ENCODE measurements around the gene MT1F.
A peak's percentile ranks its signal among the peaks of the same experiment; 100 is the strongest.

MT1F gene

DNA sequence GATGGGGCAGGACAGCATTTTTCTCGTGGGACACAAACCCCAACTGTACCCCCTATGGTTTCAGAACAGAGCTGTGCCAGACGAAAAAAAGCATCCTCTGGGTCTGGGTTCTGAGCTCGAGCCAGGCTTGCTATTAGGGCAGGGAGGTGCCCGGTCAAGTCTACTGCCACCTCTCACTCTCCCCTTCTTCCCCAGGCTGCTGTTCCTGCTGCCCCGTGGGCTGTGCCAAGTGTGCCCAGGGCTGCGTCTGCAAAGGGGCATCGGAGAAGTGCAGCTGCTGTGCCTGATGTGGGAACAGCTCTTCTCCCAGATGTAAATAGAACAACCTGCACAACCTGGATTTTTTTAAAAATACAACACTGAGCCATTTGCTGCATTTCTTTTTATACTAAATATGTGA is 31.1 kb upstream of the MT1F start:
- H3K27ac ChIP-seq (replicated peaks): no peak overlapping the region
- H3K27me3 ChIP-seq (ENCODE audit: insufficient read depth, poor library complexity, severe bottlenecking): peaks cover 35% of the 10 kb centered on the region
- peak overlapping the region; percentile 46 for H3K4me3 ChIP-seq (replicated peaks; ENCODE audit: insufficient read depth, low read length)

DNA sequence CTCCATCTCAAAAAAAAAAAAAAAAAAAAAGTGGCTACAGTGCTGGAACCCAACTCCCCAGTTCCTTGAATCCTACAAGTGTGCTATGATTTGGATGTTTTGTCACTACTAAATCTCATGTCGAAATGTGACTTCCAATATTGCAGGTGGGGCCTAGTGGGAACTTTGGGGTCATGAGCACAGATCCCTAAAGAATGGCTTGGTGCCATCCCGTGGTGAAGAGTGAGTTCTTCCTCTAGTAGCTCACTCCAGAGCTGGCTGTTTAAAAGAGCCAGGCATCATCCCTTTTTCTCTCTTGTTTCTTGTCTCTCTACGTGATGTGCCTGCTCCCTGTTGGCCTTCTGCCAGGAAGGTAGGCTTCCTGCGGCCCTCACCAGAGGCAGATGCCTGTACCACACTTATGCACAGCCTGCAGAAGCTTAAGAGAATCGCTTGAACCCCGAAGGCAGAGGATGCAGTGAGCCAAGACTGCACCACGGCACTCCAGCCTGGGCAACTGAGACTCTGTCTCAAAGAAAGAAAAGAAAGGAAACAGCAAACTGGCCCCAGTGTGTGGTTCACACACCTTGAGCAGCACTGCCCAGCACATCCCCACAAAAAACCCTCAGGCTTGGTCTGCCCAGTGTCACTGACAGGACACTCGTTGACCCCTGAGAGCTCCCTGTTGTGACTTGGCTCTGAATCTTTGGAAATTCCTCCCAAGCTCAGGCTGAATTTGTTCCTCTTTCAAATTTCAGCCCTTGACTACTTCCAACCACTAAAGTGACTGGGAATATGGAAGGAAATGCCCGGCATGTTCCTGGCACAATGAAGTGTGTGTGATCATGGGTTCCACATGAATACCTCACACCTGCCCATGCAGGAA is 29.0 kb upstream of the MT1F start:
- Histone ChIP-seq H3K27ac (replicated peaks) (no peak overlapping the region), H3K4me3 (replicated peaks; ENCODE audit: insufficient read depth, low read length) (no peak overlapping the region), H3K27me3 (ENCODE audit: insufficient read depth, poor library complexity, severe bottlenecking) (peaks cover 49% of the 10 kb centered on the region)
- no peak for DNase-seq (ENCODE audit: low read depth in 1 of 2, low spot score in 1 of 2)
- TF ChIP-seq POLR2AphosphoS5 (IDR thresholded peaks at IDR 0.05; ENCODE audit: low read depth) (no peak), SPI1 (IDR thresholded peaks at IDR 0.05; ENCODE audit: borderline replicate concordance, low read depth) (no peak), GABPA (IDR thresholded peaks at IDR 0.05; ENCODE audit: low read depth) (no peak)
- TF ChIP-seq, protein P1, sequence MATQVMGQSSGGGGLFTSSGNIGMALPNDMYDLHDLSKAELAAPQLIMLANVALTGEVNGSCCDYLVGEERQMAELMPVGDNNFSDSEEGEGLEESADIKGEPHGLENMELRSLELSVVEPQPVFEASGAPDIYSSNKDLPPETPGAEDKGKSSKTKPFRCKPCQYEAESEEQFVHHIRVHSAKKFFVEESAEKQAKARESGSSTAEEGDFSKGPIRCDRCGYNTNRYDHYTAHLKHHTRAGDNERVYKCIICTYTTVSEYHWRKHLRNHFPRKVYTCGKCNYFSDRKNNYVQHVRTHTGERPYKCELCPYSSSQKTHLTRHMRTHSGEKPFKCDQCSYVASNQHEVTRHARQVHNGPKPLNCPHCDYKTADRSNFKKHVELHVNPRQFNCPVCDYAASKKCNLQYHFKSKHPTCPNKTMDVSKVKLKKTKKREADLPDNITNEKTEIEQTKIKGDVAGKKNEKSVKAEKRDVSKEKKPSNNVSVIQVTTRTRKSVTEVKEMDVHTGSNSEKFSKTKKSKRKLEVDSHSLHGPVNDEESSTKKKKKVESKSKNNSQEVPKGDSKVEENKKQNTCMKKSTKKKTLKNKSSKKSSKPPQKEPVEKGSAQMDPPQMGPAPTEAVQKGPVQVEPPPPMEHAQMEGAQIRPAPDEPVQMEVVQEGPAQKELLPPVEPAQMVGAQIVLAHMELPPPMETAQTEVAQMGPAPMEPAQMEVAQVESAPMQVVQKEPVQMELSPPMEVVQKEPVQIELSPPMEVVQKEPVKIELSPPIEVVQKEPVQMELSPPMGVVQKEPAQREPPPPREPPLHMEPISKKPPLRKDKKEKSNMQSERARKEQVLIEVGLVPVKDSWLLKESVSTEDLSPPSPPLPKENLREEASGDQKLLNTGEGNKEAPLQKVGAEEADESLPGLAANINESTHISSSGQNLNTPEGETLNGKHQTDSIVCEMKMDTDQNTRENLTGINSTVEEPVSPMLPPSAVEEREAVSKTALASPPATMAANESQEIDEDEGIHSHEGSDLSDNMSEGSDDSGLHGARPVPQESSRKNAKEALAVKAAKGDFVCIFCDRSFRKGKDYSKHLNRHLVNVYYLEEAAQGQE (IDR thresholded peaks at IDR 0.05; ENCODE audit: insufficient replicate concordance, low read depth): no peak
- TF ChIP-seq, protein P2, sequence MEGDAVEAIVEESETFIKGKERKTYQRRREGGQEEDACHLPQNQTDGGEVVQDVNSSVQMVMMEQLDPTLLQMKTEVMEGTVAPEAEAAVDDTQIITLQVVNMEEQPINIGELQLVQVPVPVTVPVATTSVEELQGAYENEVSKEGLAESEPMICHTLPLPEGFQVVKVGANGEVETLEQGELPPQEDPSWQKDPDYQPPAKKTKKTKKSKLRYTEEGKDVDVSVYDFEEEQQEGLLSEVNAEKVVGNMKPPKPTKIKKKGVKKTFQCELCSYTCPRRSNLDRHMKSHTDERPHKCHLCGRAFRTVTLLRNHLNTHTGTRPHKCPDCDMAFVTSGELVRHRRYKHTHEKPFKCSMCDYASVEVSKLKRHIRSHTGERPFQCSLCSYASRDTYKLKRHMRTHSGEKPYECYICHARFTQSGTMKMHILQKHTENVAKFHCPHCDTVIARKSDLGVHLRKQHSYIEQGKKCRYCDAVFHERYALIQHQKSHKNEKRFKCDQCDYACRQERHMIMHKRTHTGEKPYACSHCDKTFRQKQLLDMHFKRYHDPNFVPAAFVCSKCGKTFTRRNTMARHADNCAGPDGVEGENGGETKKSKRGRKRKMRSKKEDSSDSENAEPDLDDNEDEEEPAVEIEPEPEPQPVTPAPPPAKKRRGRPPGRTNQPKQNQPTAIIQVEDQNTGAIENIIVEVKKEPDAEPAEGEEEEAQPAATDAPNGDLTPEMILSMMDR (IDR thresholded peaks at IDR 0.05; ENCODE audit: insufficient read depth, low read length): no peak

More for the DNA sequence above, 31.1 kb upstream of the MT1F start:
- no peak for DNase-seq (ENCODE audit: low read depth in 1 of 2, low spot score in 1 of 2)
- TF ChIP-seq, protein P1 (IDR thresholded peaks at IDR 0.05; ENCODE audit: insufficient replicate concordance, low read depth): no peak
- TF ChIP-seq, protein P2 (IDR thresholded peaks at IDR 0.05; ENCODE audit: insufficient read depth, low read length): no peak
- TF ChIP-seq SPI1 (IDR thresholded peaks at IDR 0.05; ENCODE audit: borderline replicate concordance, low read depth) (no peak), GABPA (IDR thresholded peaks at IDR 0.05; ENCODE audit: low read depth) (no peak), POLR2AphosphoS5 (IDR thresholded peaks at IDR 0.05; ENCODE audit: low read depth) (no peak)

DNA sequence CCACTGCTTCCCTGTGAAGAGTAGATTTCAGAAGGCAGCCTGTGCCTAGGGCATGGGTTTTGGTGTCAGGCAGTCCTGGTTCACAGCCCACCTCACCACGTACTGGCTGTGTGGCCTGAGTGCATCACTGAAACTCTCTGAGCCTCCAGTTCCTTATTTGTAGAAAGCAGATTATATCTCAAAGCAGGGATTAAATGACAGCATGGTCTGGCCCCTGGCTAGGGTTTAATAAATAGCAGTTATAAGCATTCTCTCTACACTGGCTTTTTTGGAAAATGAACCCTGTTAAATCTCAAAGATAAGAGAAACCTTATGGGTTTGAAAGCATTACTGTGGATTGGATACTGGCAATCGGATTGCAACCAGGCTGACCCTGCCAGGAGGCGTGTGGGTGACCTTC is 28.2 kb upstream of the MT1F start:
- no peak overlapping the region for H3K4me3 ChIP-seq (replicated peaks; ENCODE audit: insufficient read depth, low read length)
- TF ChIP-seq, protein P2 (IDR thresholded peaks at IDR 0.05; ENCODE audit: insufficient read depth, low read length): no peak
- TF ChIP-seq GABPA (IDR thresholded peaks at IDR 0.05; ENCODE audit: low read depth) (no peak), SPI1 (IDR thresholded peaks at IDR 0.05; ENCODE audit: borderline replicate concordance, low read depth) (no peak), POLR2AphosphoS5 (IDR thresholded peaks at IDR 0.05; ENCODE audit: low read depth) (no peak)
- TF ChIP-seq, protein P1 (IDR thresholded peaks at IDR 0.05; ENCODE audit: insufficient replicate concordance, low read depth): no peak
- H3K27me3 ChIP-seq (ENCODE audit: insufficient read depth, poor library complexity, severe bottlenecking): peaks cover 56% of the 10 kb centered on the region
- no peak for DNase-seq (ENCODE audit: low read depth in 1 of 2, low spot score in 1 of 2)
- H3K27ac ChIP-seq (replicated peaks): no peak overlapping the region

Measured in HL-60 (cell line).